ENCODE results near the gene TMEM185A.
"Not testable (repeated sequence)": the region's sequence is repeated elsewhere in the genome, so short reads cannot be mapped to it uniquely, and the experiment has no call there.

TMEM185A gene

GRCh38 chrX:149631234-149632165, at the start of gene TMEM185A:
Gene TMEM185A, minus strand, starts transcription at chrX:149631792. Its CDS starts 212 bp downstream, at chrX:149631580.
- peak; percentile 48 for DNase-seq (ENCODE audit: low spot score)

DNA sequence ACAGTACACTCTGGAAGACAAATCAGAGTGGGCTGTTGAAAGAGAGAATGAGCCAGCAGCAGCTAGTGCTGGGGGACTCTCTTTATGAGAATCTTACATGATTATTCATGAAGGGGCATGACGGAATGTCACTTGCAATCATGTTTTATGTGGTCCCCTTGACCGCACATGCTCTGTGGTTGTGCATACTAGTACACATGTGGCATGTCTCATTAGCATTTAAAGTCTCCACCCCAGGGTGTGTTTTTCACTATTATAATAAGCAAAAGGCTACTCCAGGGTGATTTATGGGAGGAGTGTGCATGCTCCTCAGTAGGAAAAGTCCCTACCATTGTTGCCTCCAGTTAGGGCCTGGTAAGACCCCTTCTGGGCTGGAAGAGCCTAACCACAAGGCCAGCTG, 49.6 kb upstream of the TMEM185A start:
- DNase-seq (ENCODE audit: low spot score): no peak

- DNase-seq (ENCODE audit: low spot score): not testable (repeated sequence)
Measured at GRCh38 chrX:149679164-149679678, 47.6 kb upstream of the TMEM185A start.

- not testable (repeated sequence) for DNase-seq (ENCODE audit: low spot score)
Measured at GRCh38 chrX:149675554-149675953, 44.0 kb upstream of the TMEM185A start.

DNA sequence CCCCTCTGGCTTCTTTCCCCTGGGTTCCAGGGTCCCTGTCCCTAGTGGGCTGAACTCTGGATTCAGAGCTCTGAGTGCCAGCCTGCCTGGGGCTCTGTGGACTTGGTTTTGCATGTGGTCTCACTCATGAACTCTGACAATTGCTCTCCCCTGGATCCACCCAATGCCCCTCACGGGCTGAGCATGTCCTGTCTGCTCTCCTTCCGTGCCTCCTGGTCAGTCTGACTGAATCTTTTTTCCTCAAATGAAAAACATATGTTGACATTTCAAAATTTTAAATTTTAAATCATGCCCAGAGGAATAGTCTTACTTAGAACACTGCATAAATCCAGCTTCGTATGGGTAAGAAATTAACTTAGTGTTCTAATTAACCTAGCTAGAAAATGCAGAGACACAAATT, 43.5 kb upstream of the TMEM185A start:
- not testable (repeated sequence) for DNase-seq (ENCODE audit: low spot score)

GRCh38 chrX:149660613-149661012, 29.0 kb upstream of the TMEM185A start:
- not testable (repeated sequence) for DNase-seq (ENCODE audit: low spot score)

- DNase-seq (ENCODE audit: low spot score): not testable (repeated sequence)
Measured at GRCh38 chrX:149656260-149656884, 24.8 kb upstream of the TMEM185A start.

- DNase-seq (ENCODE audit: low spot score): no peak
Measured at GRCh38 chrX:149652232-149652981, 20.8 kb upstream of the TMEM185A start.

GRCh38 chrX:149650162-149650561, 18.6 kb upstream of the TMEM185A start:
- DNase-seq (ENCODE audit: low spot score): no peak

- DNase-seq (ENCODE audit: low spot score): no peak
Measured at GRCh38 chrX:149648932-149649331, 17.3 kb upstream of the TMEM185A start.

DNA sequence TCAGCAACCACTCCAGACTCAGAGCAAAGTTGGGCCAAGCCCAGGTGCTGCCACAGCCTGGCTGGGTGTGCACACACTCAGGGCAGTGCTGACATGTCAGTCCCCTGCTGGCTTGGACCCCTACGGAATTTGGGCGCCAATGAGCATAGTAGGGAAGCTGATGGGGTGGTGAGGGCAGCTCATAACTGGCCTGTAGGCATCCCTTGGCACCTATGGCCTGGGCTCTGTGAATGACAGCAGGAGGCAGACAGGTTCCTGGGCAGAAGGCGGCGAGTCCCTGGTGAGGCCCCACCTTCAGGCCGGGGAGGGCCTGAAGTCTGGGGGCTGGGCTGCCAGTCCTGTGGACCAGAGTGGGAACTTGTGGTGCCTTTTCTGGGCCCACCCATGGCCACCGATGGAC, 15.9 kb upstream of the TMEM185A start:
- no peak for DNase-seq (ENCODE audit: low spot score)

- DNase-seq (ENCODE audit: low spot score): no peak
Measured at GRCh38 chrX:149643496-149643895, 11.9 kb upstream of the TMEM185A start.

GRCh38 chrX:149641835-149642234, 10.2 kb upstream of the TMEM185A start:
- no peak for DNase-seq (ENCODE audit: low spot score)

GRCh38 chrX:149641432-149641831, 9.8 kb upstream of the TMEM185A start:
- DNase-seq (ENCODE audit: low spot score): no peak

- DNase-seq (ENCODE audit: low spot score): no peak
Measured at GRCh38 chrX:149639568-149639967, 8.0 kb upstream of the TMEM185A start.

DNA sequence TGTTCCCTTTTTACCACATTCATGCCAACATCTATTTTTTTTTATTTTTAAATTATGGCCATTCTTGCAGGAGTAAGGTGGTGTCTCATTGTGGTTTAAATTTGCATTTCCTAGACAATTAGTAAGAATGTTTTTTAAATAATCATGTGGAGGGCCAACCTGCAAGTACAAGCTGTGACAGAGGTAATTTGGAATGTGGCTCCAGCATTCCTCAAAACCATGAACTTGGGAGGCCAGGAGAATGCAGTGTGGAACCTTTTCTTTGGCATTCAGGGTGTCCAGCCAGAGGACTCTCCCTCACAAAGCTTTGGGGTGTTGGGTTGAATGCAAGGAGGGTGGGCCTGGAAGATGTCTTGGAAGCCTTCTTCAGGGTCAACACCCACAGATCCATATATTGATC, 7.3 kb upstream of the TMEM185A start:
- DNase-seq (ENCODE audit: low spot score): no peak

- no peak for DNase-seq (ENCODE audit: low spot score)
Measured at GRCh38 chrX:149633511-149633910, 1.9 kb upstream of the TMEM185A start.

- peak; percentile 58 for DNase-seq (ENCODE audit: low spot score)
Measured at GRCh38 chrX:149630681-149631233, 835 bp downstream of the TMEM185A start.

- no peak for DNase-seq (ENCODE audit: low spot score)
Measured at GRCh38 chrX:149629730-149630387, 1.7 kb downstream of the TMEM185A start.

DNA sequence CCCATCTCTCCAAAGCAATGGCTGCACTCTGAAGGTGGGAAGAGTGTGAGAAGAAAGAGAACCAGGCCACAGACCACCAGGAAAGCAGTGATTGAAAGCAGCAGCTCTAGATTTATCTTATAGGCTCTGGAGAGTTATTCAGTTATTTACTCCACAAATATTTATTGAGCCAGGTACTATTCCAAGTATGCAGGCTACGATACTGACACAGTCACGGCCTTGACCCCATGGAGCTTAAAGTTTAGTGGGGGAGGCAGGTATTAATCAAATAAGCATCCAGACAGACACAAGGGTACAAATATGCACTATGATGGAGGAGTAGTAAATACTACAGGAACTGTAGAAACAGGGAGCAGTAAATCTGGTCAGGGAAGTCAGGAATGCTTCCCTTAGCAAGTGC, 2.8 kb downstream of the TMEM185A start:
- no peak for DNase-seq (ENCODE audit: low spot score)

GRCh38 chrX:149628280-149628679, 3.3 kb downstream of the TMEM185A start:
- DNase-seq (ENCODE audit: low spot score): no peak

Measured in SW480 (cell line).